Measurements from ENCODE around the gene DDX24.
A peak's percentile ranks its signal among the peaks of the same experiment; 100 is the strongest.

Gene DDX24

GRCh38 chr14:94009767-94010166 lies 71.2 kb downstream of the DDX24 start:
- no peak for FAIRE-seq
- TF ChIP-seq CTCF (IDR thresholded peaks at IDR 0.05; ENCODE audit: insufficient read depth, missing control alignments): no peak
- DNase-seq (ENCODE audit: insufficient read length, low spot score): no peak

GRCh38 chr14:94008234-94008633 lies 72.8 kb downstream of the DDX24 start:
- FAIRE-seq: no peak
- DNase-seq (ENCODE audit: insufficient read length, low spot score): no peak
- TF ChIP-seq CTCF (IDR thresholded peaks at IDR 0.05; ENCODE audit: insufficient read depth, missing control alignments): no peak

GRCh38 chr14:94005324-94006073 lies 75.5 kb downstream of the DDX24 start:
- DNase-seq (ENCODE audit: insufficient read length, low spot score) (no peak), FAIRE-seq (no peak)
- TF ChIP-seq CTCF (IDR thresholded peaks at IDR 0.05; ENCODE audit: insufficient read depth, missing control alignments): peak; percentile 26

- DNase-seq (ENCODE audit: insufficient read length, low spot score) (no peak), FAIRE-seq (no peak)
- no peak for TF ChIP-seq CTCF (IDR thresholded peaks at IDR 0.05; ENCODE audit: insufficient read depth, missing control alignments)
Observed at GRCh38 chr14:94004015-94004414, 77.0 kb downstream of the DDX24 start.

DNA sequence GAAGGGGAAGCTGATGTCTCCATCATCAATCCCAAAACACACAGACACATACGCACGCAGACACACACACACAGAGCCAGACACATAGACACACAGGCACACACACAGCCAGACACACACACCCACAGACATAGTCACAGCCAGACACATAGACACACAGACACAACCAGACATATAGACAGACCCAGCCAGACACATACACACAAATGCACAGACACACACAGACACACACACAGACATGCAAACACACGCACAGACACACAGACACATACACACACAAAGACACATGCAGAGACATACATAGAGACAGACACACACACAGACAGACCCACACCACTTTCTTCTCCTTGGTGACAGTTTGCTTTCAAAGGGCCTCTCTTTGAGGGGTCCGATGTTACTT lies 77.6 kb downstream of the DDX24 start:
- TF ChIP-seq CTCF (IDR thresholded peaks at IDR 0.05; ENCODE audit: insufficient read depth, missing control alignments): no peak
- no peak for FAIRE-seq
- DNase-seq (ENCODE audit: insufficient read length, low spot score): no peak

GRCh38 chr14:94001501-94002396 lies 79.3 kb downstream of the DDX24 start:
- peak; percentile 96 for TF ChIP-seq CTCF (IDR thresholded peaks at IDR 0.05; ENCODE audit: insufficient read depth, missing control alignments)
- FAIRE-seq (peak; percentile 29), DNase-seq (ENCODE audit: insufficient read length, low spot score) (peak; percentile 83)
